ENCODE results near the gene DYRK4.

- TF ChIP-seq CTCF (conservative IDR thresholded peaks at IDR 0.05 in 1 of 2, IDR thresholded peaks at IDR 0.05 in 1 of 2; ENCODE audit: low read depth in 1 of 2, low read length in 2 of 2): no peak
- no peak for TF ChIP-seq EZH2 (IDR thresholded peaks at IDR 0.05; ENCODE audit: low read length, missing control alignments)
Measured at GRCh38 chr12:4584896-4585295, 22.9 kb downstream of the DYRK4 start.
